ENCODE results near the gene ARHGAP6.
A peak's percentile ranks its signal among the peaks of the same experiment; 100 is the strongest.

ARHGAP6 gene

GRCh38 chrX:11462648-11463047, 203.1 kb downstream of the ARHGAP6 start:
- DNase-seq (ENCODE audit: low spot score) (no peak), FAIRE-seq (no peak)

- FAIRE-seq (no peak), DNase-seq (ENCODE audit: low spot score) (no peak)
Measured at GRCh38 chrX:11462136-11462535, 203.6 kb downstream of the ARHGAP6 start.

GRCh38 chrX:11461201-11462001, 204.3 kb downstream of the ARHGAP6 start:
- FAIRE-seq (no peak), DNase-seq (ENCODE audit: low spot score) (no peak)

DNA sequence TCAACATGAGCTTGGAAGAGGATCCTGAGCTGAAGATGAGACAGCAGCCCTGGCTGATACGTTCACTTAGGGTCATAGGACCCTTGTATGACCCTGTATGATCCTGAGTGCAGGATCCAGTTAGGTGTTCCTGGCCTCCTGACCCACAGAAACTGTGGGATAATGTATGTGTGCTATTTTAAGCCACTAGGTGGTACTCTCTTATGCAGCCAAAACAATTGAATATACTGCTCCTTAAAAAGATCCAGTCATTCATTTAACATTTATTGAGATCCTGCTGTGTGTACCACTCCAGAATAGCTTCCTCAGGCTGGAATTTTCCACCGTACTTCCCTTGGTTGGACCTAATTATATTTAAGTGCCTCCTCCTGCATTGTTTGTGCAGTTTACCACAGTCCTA, 205.4 kb downstream of the ARHGAP6 start:
- DNase-seq (ENCODE audit: low spot score) (no peak), FAIRE-seq (no peak)

GRCh38 chrX:11458170-11458569, 207.6 kb downstream of the ARHGAP6 start:
- FAIRE-seq, result no peak

GRCh38 chrX:11451151-11451550, 214.6 kb downstream of the ARHGAP6 start:
- DNase-seq (ENCODE audit: low spot score) (no peak), FAIRE-seq (no peak)

More at GRCh38 chrX:11458170-11458569, 207.6 kb downstream of the ARHGAP6 start:
- DNase-seq (ENCODE audit: low spot score), result no peak

DNA sequence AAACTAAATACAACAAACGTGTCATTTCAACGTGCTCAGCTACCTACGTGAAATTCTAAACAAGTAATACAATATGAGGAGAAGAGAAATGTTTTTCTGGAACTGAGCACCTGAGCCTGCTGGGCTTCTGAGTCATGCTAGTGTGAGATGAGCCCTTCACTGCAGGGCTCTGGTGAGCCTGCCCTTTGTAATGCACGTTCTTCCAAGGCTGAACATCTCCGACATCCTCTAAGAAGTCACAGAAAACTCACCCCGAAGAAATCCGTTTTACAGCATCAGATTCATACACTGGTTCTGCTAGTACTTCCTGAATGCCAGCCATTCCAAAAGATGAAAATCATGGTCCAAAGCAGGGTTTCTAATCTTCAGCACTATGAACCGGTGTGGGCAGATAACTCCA, 215.4 kb downstream of the ARHGAP6 start:
- FAIRE-seq (no peak), DNase-seq (ENCODE audit: low spot score) (no peak)

DNA sequence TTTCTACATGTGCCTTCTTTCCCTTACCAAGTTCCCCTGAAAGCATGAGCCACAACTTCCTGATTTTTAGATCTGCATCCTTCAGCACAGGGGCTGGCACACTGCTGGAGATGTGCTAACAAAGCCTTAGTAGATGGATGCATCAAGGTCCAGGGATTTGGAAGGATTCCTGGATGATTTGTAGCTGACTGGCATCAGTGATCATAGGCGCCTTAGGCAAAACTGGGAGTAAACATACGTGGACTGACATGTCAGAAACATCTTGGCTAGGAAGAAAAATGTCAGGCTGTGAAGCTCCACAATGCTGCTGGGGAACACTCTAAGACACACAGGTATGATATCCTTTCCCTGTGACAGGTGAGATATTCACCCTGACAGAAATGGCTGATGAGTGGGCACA, 216.1 kb downstream of the ARHGAP6 start:
- no peak for DNase-seq (ENCODE audit: low spot score)
- FAIRE-seq, result no peak

GRCh38 chrX:11447418-11447817, 218.3 kb downstream of the ARHGAP6 start:
- DNase-seq (ENCODE audit: low spot score), result no peak
- FAIRE-seq, result no peak

GRCh38 chrX:11446949-11447348, 218.8 kb downstream of the ARHGAP6 start:
- DNase-seq (ENCODE audit: low spot score) (no peak), FAIRE-seq (no peak)

GRCh38 chrX:11446336-11446735, 219.4 kb downstream of the ARHGAP6 start:
- FAIRE-seq (no peak), DNase-seq (ENCODE audit: low spot score) (no peak)

DNA sequence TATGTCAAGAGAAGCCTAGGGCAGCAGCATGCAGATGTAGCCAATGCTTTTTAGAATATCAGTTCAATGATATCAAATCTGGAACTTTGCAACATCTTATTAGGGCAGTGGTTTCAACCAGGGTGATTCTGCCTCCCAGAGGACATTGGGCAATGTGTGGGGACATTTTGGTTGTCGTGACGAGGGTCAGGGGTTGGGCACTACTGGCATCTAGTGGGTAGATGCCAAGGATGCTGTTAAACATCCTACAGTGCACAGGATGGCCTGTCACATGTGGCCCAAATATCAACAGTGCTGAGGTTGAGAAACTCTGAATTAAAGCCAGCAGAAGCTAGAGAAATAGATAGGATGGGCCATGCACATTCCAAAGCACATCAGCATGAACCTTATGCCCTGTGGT, 220.2 kb downstream of the ARHGAP6 start:
- no peak for FAIRE-seq

GRCh38 chrX:11444052-11444451, 221.7 kb downstream of the ARHGAP6 start:
- FAIRE-seq, result no peak

More for the DNA sequence above, 220.2 kb downstream of the ARHGAP6 start:
- no peak for DNase-seq (ENCODE audit: low spot score)

GRCh38 chrX:11439846-11440245, 225.9 kb downstream of the ARHGAP6 start:
- FAIRE-seq, result no peak
- no peak for DNase-seq (ENCODE audit: low spot score)

More at GRCh38 chrX:11444052-11444451, 221.7 kb downstream of the ARHGAP6 start:
- DNase-seq (ENCODE audit: low spot score), result no peak

- FAIRE-seq (no peak), DNase-seq (ENCODE audit: low spot score) (no peak)
Measured at GRCh38 chrX:11438767-11439166, 227.0 kb downstream of the ARHGAP6 start.

GRCh38 chrX:11438380-11438723, 227.4 kb downstream of the ARHGAP6 start:
- DNase-seq (ENCODE audit: low spot score), result no peak
- no peak for FAIRE-seq

DNA sequence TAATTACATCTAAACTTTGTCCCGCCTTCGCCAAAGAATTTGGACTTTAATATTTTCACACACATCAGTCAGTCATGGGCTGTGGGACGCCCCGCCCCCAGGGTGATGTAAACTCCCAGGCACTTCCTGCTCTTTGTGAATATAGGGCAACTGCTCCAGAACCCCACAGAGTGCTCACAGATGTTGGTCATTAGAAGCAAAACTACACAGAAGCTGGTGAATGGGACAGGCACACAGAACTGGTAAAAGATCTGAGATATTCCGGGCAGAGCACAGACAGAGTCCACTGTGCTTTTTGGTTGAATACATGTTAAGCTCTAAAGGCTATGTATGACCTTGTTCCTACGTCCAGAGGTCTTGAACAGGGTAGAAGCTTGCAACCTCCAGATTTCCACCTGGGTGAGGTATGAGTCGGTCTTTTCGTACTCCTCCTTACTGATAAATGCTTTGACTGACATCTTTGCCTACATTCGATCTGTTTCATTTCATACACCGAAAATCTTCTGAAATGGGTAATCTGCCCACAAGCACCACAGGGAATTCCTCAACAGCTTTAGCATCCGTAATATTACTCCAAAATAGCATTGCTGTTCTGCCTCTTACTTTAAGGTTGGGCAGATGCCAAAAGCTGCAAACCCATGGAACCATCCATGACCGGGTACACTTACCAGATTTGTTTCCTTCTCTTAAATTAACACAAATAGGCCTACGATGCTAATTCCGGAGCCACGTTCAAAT, 227.9 kb downstream of the ARHGAP6 start:
- peak; percentile 3 for DNase-seq (ENCODE audit: low spot score)
- no peak for FAIRE-seq

- no peak for FAIRE-seq
- DNase-seq (ENCODE audit: low spot score), result no peak
Measured at GRCh38 chrX:11435568-11435967, 230.2 kb downstream of the ARHGAP6 start.

DNA sequence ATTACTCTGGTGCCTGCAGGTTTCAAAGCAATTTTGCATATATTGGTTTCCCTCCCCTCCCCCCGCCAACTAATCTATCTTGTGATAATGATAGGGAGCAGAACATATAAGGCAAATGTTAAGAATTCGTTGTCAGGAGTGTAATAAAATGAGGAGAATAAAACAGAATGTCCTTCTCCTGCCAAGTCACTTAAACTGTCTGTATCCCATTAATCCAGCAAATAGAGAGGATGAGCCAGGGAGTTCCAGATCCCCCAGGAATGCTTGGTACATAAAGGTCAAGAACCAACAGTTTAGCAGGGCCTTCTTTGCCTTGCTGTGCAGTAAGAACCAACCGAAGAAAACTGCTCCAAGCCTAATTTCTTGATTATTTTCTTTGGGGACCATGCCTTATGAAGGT, 231.1 kb downstream of the ARHGAP6 start:
- FAIRE-seq (no peak), DNase-seq (ENCODE audit: low spot score) (no peak)

DNA sequence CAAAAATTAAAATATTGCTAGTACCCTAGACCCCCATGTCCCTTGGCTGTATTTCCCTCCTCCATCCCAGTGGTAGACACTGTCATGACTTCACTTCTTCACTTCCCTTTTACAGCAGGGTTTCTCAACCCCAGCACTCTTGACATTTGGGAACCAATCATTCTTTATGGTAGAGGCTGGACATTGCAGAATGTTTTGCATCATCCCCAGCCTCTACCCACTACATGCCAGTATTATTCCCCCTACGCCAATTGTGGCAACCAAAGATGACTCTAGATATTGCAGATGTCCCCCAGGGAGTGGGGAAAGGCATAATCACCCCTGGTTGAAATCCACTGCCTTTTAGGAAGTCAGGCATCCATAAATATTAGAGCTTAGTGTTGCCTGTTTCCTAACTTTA, 233.9 kb downstream of the ARHGAP6 start:
- FAIRE-seq, result no peak
- DNase-seq (ENCODE audit: low spot score), result no peak

GRCh38 chrX:11430271-11430670, 235.4 kb downstream of the ARHGAP6 start:
- FAIRE-seq (no peak), DNase-seq (ENCODE audit: low spot score) (no peak)

DNA sequence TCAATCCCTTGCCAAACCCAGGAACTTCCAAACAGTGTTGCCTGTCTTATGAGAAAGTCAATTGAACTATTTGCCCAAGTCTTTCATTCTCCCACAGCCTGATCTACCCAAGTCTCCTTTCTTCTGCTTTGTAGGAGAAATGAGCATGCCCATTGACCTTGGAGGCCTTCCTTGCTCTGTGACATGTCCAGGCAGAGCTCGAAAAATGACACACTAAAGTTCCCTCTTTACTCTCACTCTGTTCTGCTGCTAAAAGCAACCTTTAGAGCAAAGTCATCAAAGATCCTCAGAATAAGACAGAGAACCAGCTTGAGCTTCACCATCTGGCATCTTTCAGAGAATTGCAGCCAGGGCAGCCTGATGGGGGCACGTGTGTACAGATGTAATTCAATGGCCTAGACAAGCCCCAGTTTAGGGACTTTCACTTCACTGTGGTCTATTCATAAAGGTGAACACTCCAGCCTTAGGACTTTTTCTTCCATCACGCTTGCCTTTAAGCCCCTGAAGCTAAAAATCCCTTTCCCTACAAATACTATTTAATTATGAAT, 236.1 kb downstream of the ARHGAP6 start:
- FAIRE-seq (no peak), DNase-seq (ENCODE audit: low spot score) (no peak)

All from urothelium cell line (cell line).